ENCODE data around the gene NTRK3.
"Not testable (repeated sequence)": the region's sequence is repeated elsewhere in the genome, so short reads cannot be mapped to it uniquely, and the experiment has no call there.

NTRK3 gene

GRCh38 chr15:88073391-88073691, 183.2 kb downstream of the NTRK3 start:
- DNase-seq (ENCODE audit: low read depth in 3 of 3), result no peak

- DNase-seq (ENCODE audit: low read depth in 3 of 3), result no peak
These were observed 183.7 kb downstream of the NTRK3 start for GRCh38 chr15:88072598-88073390.

GRCh38 chr15:88072133-88072532, 184.4 kb downstream of the NTRK3 start:
- not testable (repeated sequence) for DNase-seq (ENCODE audit: low read depth in 3 of 3)

- no peak for DNase-seq (ENCODE audit: low read depth in 3 of 3)
These were observed 185.4 kb downstream of the NTRK3 start for GRCh38 chr15:88071141-88071540.

GRCh38 chr15:88069561-88069960, 187.0 kb downstream of the NTRK3 start:
- DNase-seq (ENCODE audit: low read depth in 3 of 3), result no peak

- DNase-seq (ENCODE audit: low read depth in 3 of 3), result no peak
These were observed 189.2 kb downstream of the NTRK3 start for GRCh38 chr15:88067331-88067685.

- DNase-seq (ENCODE audit: low read depth in 3 of 3), result no peak
These were observed 189.8 kb downstream of the NTRK3 start for GRCh38 chr15:88066636-88067330.

GRCh38 chr15:88061452-88061851, 195.1 kb downstream of the NTRK3 start:
- no peak for DNase-seq (ENCODE audit: low read depth in 3 of 3)

- DNase-seq (ENCODE audit: low read depth in 3 of 3), result no peak
These were observed 196.2 kb downstream of the NTRK3 start for GRCh38 chr15:88060383-88060782.

GRCh38 chr15:88057836-88058235, 198.7 kb downstream of the NTRK3 start:
- DNase-seq (ENCODE audit: low read depth in 3 of 3), result no peak

- no peak for DNase-seq (ENCODE audit: low read depth in 3 of 3)
These were observed 207.0 kb downstream of the NTRK3 start for GRCh38 chr15:88049506-88049905.

- DNase-seq (ENCODE audit: low read depth in 3 of 3), result no peak
These were observed 207.8 kb downstream of the NTRK3 start for GRCh38 chr15:88048755-88049154.

- DNase-seq (ENCODE audit: low read depth in 3 of 3), result no peak
These were observed 208.3 kb downstream of the NTRK3 start for GRCh38 chr15:88048237-88048636.

- no peak for DNase-seq (ENCODE audit: low read depth in 3 of 3)
These were observed 209.9 kb downstream of the NTRK3 start for GRCh38 chr15:88046576-88047129.

GRCh38 chr15:88043396-88043795, 213.1 kb downstream of the NTRK3 start:
- DNase-seq (ENCODE audit: low read depth in 3 of 3), result no peak

GRCh38 chr15:88042047-88042446, 214.5 kb downstream of the NTRK3 start:
- DNase-seq (ENCODE audit: low read depth in 3 of 3), result no peak

GRCh38 chr15:88040516-88040915, 216.0 kb downstream of the NTRK3 start:
- DNase-seq (ENCODE audit: low read depth in 3 of 3), result no peak

GRCh38 chr15:88038261-88038660, 218.3 kb downstream of the NTRK3 start:
- no peak for DNase-seq (ENCODE audit: low read depth in 3 of 3)

- DNase-seq (ENCODE audit: low read depth in 3 of 3), result no peak
These were observed 220.2 kb downstream of the NTRK3 start for GRCh38 chr15:88036154-88036839.

- DNase-seq (ENCODE audit: low read depth in 3 of 3), result no peak
These were observed 221.2 kb downstream of the NTRK3 start for GRCh38 chr15:88035381-88035780.

- not testable (repeated sequence) for DNase-seq (ENCODE audit: low read depth in 3 of 3)
These were observed 223.1 kb downstream of the NTRK3 start for GRCh38 chr15:88033421-88033820.

GRCh38 chr15:88032787-88033186, 223.8 kb downstream of the NTRK3 start:
- no peak for DNase-seq (ENCODE audit: low read depth in 3 of 3)

- DNase-seq (ENCODE audit: low read depth in 3 of 3), result no peak
These were observed 225.1 kb downstream of the NTRK3 start for GRCh38 chr15:88031461-88031860.

Data from stimulated activated CD4-positive, alpha-beta T cell treated with anti-CD3 and anti-CD28 coated beads, TNF-alpha, amount 100 ng/mL, for 48 hours (primary cell).